ENCODE results near the gene RNPEPL1. TPM values are rescaled to one million over a fixed set of nuclear protein-coding genes. Genes with fewer than 3 reads are reported as not detected.
A peak's percentile ranks its signal among the peaks of the same experiment; 100 is the strongest.

Gene RNPEPL1
- total RNA-seq, 4 donors from 2014 or later, result 85.0 to 175 (median 154) TPM

- no peaks in the 10 kb centered on the region for H3K27me3 ChIP-seq
- H3K9me3 ChIP-seq, result no peaks in the 10 kb centered on the region
- no peak for TF ChIP-seq CTCF (IDR thresholded peaks at IDR 0.05)
- TF ChIP-seq POLR2A (IDR thresholded peaks at IDR 0.05), result no peak
- peak overlapping the region; percentile 75 to 98 (median 92) for H3K4me3 ChIP-seq
- H3K36me3 ChIP-seq, result peaks cover 0 to 26% (median 0%) of the 10 kb centered on the region in 3 donors
- DNase-seq, result peak in 1 of 3 donors; percentile 50
- H3K4me1 ChIP-seq, result peaks cover 0 to 53% (median 44%) of the 10 kb centered on the region in 4 donors
- H3K27ac ChIP-seq, result peak overlapping the region; percentile 15 to 84 (median 73)
Observed at GRCh38 chr2:240569523-240569997, 1.3 kb downstream of the RNPEPL1 start.

DNA sequence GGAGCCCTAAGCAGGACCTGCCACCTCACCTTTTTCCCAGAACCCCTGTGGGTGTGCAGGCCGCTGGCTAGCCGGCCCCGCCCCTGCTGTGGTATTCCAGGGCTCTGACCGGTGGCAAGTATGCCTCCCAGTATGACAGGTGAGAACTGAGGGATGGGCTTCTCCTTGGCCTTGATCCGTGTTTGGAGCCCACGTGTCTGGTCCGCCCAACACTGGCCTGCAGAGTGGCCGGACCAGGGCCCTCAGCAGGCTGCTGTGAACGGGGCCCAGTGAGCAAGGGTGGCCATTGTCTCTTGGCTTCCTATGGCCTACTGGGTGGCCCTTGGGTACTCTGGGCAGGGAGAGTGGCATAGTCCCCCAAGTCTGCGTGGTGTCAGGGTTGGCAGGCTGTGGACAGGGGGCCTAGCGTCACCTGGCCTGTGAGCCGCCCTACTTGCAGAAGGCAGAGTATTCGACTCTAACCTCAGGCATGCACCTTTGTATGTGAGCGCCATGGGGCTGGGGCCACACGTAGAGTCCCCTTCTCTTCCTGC is 1.8 kb downstream of the RNPEPL1 start:
- Histone ChIP-seq H3K27me3 (no peaks in the 10 kb centered on the region), H3K9me3 (no peaks in the 10 kb centered on the region), H3K27ac (peak overlapping the region in 2 of 4 donors; percentile 15 to 84), H3K4me3 (peak overlapping the region in 3 of 4 donors; percentile 75 to 98 (median 95)), H3K4me1 (peaks cover 0 to 48% (median 40%) of the 10 kb centered on the region in 4 donors), H3K36me3 (peaks cover 0 to 32% (median 0%) of the 10 kb centered on the region in 3 donors)
- TF ChIP-seq CTCF (IDR thresholded peaks at IDR 0.05) (no peak), POLR2A (IDR thresholded peaks at IDR 0.05) (no peak)
- peak in 2 of 3 donors; percentile 40 to 45 for DNase-seq

DNA sequence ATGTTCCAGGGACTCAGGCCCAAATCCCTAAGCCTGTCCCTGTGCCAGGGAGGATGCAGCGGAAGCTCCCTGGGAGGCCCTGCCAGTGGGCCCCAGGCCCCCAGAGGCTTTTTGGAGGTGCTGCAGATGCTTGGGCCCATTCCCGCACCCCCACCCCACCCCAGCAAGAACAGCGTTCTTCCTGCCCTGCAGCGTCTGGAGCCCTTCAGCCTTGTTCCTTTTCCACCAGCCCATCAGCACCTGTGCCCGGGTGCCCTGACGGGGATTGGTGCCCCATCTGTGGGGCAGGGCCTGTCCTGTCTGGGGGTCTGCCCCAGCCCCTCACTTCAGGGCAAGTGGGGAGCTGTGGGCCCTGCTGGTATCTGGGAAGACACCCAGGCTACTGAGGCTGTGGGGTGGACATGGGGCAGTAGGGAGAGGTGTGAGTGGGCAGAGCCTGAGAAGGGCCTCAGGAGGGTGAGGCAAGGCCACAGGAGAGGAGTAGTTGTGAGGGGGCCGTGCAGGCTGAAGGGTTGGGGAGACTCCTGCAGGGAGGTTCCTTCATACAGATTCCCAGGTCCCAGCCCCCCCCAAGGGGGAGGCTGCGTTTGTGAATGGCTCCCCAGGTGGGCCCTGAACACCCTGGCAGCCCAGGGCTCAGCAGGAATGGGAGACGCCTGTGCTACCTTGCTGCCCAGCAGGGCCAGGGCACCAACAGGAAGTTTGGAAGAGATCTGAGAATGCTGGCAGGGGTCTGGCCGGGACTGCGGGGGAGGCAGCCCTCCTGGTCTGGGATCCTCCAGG is 2.4 kb downstream of the RNPEPL1 start:
- H3K4me1 ChIP-seq, result peaks cover 0 to 45% (median 34%) of the 10 kb centered on the region in 4 donors
- no peak overlapping the region for H3K27ac ChIP-seq
- no peaks in the 10 kb centered on the region for H3K9me3 ChIP-seq
- no peaks in the 10 kb centered on the region for H3K27me3 ChIP-seq
- peak overlapping the region in 1 of 4 donors; percentile 98 for H3K4me3 ChIP-seq
- no peak for TF ChIP-seq POLR2A (IDR thresholded peaks at IDR 0.05)
- peaks cover 0 to 38% (median 0%) of the 10 kb centered on the region in 3 donors for H3K36me3 ChIP-seq
- peak in 2 of 3 donors; percentile 37 to 43 for DNase-seq

DNA sequence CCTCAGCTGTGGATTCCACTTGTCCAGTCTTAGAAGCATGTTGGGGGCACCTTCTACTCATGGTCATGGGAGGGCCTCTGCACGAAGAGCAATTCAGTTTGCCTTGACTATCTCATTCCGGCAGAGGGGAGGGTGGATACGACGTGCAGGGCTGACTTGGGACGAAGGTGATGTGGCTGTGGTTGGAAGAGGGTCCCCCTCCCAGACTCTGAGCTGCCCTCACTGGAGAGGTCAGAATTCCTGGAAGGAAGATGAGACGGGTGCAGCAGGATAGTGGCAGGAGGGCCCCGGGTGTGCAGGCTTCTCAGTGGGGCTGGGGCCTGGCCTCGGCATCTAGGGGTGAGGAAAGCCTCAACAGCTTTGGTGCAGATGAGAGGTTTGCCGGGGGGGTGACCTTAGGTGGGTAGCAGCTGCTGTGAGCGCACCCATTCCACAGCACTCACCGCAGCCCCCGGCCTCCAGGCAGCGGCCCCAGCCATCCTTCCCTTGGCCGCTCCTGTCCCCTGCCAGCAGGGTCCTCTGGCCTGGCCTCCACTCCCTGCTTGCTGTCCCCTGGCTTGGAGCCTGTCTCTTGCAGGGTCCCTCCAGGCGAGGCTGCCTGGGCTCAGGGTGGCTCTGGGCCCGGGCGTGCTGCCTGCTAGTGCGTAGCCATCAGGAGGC is 3.2 kb downstream of the RNPEPL1 start:
- TF ChIP-seq CTCF (IDR thresholded peaks at IDR 0.05), result no peak
- no peak for TF ChIP-seq POLR2A (IDR thresholded peaks at IDR 0.05)
- no peak overlapping the region for H3K4me3 ChIP-seq
- peaks cover 0 to 38% (median 28%) of the 10 kb centered on the region in 4 donors for H3K4me1 ChIP-seq
- peaks cover 0 to 45% (median 0%) of the 10 kb centered on the region in 3 donors for H3K36me3 ChIP-seq
- DNase-seq, result peak in 2 of 3 donors; percentile 36 to 44
- H3K27ac ChIP-seq, result no peak overlapping the region
- no peaks in the 10 kb centered on the region for H3K9me3 ChIP-seq
- H3K27me3 ChIP-seq, result no peaks in the 10 kb centered on the region

DNA sequence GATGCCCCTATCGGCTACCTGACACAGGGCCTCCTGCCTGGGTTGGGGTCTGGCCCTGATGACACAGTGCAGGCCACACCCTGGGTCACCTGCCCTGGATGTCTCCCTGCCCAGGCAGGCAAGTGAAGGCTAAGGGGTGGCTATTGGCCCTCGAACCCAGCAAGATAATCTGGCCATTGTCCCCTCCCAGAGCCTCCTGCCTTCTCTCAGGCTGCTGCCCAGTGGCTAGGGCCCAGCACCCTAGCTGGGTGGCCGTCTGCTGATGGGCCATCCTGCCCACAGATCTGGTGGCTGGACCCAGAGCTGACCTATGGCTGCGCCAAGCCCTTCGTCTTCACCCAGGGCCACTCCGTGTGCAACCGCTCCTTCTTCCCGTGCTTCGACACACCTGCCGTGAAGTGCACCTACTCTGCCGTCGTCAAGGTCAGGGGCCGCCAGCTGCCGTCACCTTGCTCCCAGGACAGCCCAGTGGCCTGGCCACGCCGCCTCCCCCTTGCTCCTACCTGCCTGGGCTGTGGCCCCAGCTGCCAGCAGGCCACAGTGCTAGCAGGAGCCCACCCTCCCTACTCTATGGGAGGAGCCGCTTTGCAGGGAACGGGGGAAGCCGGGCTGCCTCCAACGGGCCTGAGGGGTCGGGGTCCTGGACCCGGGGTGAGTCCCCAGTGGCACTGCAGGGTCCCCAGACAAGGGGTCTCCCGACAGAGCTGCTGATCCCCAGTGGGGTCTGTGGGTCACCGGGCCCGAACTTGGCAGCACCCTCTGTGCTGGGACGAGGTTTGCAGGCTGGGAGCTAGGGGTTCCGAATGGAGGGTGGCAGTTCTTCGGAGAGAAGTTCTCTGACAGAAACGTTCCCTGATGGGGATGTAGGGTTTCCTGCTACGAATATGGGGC is 4.1 kb downstream of the RNPEPL1 start:
- peak in 2 of 3 donors; percentile 38 to 43 for DNase-seq
- H3K9me3 ChIP-seq, result no peaks in the 10 kb centered on the region
- peaks cover 0 to 30% (median 20%) of the 10 kb centered on the region in 4 donors for H3K4me1 ChIP-seq
- no peak overlapping the region for H3K27ac ChIP-seq
- TF ChIP-seq POLR2A (IDR thresholded peaks at IDR 0.05) (no peak), CTCF (IDR thresholded peaks at IDR 0.05) (no peak)
- no peaks in the 10 kb centered on the region for H3K27me3 ChIP-seq
- no peak overlapping the region for H3K4me3 ChIP-seq
- H3K36me3 ChIP-seq, result peaks cover 0 to 55% (median 0%) of the 10 kb centered on the region in 3 donors

All from Peyer's patch (tissue), 4 donors.